ENCODE measurements around the gene SOCS4.
A peak's percentile ranks its signal among the peaks of the same experiment; 100 is the strongest.
"Not testable (repeated sequence)": the region's sequence is repeated elsewhere in the genome, so short reads cannot be mapped to it uniquely, and the experiment has no call there.

The SOCS4 gene

GRCh38 chr14:55052269-55052930 lies 25.4 kb downstream of the SOCS4 start:
- Histone ChIP-seq H3K36me3 (ENCODE audit: insufficient read depth, low read length) (peaks cover 18% of the 10 kb centered on the region), H3K9me3 (replicated peaks; ENCODE audit: low read length) (no peaks in the 10 kb centered on the region), H3K4me2 (ENCODE audit: low read length) (peak overlapping the region; percentile 81), H3K9ac (ENCODE audit: low read depth, low read length) (peak overlapping the region; percentile 100), H3K4me3 (ENCODE audit: low read length) (peak overlapping the region; percentile 99), H3K4me1 (ENCODE audit: control insufficient read depth, insufficient read depth, low read length) (peaks cover 19% of the 10 kb centered on the region), H3K27me3 (ENCODE audit: control insufficient read depth, insufficient read depth, low read length) (no peaks in the 10 kb centered on the region)

GRCh38 chr14:55053018-55053417 lies 26.0 kb downstream of the SOCS4 start:
- peak overlapping the region; percentile 81 for H3K4me2 ChIP-seq (ENCODE audit: low read length)
- H3K9me3 ChIP-seq (replicated peaks; ENCODE audit: low read length), result no peaks in the 10 kb centered on the region
- H3K27me3 ChIP-seq (ENCODE audit: control insufficient read depth, insufficient read depth, low read length), result no peaks in the 10 kb centered on the region
- H3K36me3 ChIP-seq (ENCODE audit: insufficient read depth, low read length), result peaks cover 22% of the 10 kb centered on the region
- H3K9ac ChIP-seq (ENCODE audit: low read depth, low read length), result peak overlapping the region; percentile 100
- H3K4me1 ChIP-seq (ENCODE audit: control insufficient read depth, insufficient read depth, low read length), result peaks cover 19% of the 10 kb centered on the region
- peak overlapping the region; percentile 99 for H3K4me3 ChIP-seq (ENCODE audit: low read length)

DNA sequence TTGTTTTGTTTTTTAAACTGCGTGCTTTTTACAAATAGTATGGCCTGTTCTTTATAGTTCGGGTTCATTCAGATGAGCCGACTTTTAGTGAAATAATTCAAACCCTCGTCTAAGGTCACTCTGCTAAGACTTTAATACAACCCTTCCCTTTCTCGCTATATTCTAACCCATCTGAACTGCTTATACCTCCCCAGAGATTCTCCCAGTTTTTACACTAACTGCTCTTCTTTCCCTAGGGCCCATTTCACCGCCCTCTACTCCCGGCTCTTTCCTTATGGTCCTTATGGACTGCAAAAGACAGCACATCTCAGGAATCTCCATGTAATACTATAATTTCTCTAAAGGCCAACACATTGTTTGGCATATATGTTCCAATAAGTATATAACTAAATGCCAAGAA lies 26.5 kb downstream of the SOCS4 start:
- peaks cover 19% of the 10 kb centered on the region for H3K4me1 ChIP-seq (ENCODE audit: control insufficient read depth, insufficient read depth, low read length)
- peak overlapping the region; percentile 99 for H3K4me3 ChIP-seq (ENCODE audit: low read length)

DNA sequence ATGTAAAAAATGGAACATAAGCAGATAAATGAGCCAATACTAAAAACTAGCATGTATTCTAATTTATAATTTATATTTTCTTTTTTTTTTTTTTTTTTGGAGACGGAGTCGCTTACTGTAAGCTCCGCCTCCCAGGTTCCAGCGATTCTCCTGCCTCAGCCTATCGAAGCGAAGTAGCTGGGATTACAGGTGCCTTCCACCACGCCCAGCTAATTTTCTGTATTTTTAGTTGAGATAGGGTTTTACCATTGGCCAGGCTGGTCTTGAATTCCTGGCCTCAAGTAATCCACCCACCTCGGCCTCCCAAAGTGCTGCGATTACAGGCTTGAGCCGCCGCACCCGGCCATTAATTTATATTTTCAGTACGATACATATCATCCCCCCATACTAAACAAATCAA lies 27.1 kb downstream of the SOCS4 start:
- H3K4me2 ChIP-seq (ENCODE audit: low read length), result no peak overlapping the region
- no peaks in the 10 kb centered on the region for H3K27me3 ChIP-seq (ENCODE audit: control insufficient read depth, insufficient read depth, low read length)
- H3K9me3 ChIP-seq (replicated peaks; ENCODE audit: low read length), result no peaks in the 10 kb centered on the region
- H3K4me3 ChIP-seq (ENCODE audit: low read length), result no peak overlapping the region
- no peak overlapping the region for H3K9ac ChIP-seq (ENCODE audit: low read depth, low read length)
- peaks cover 26% of the 10 kb centered on the region for H3K36me3 ChIP-seq (ENCODE audit: insufficient read depth, low read length)
- peaks cover 19% of the 10 kb centered on the region for H3K4me1 ChIP-seq (ENCODE audit: control insufficient read depth, insufficient read depth, low read length)

More for the DNA sequence above, 26.5 kb downstream of the SOCS4 start:
- Histone ChIP-seq H3K4me2 (ENCODE audit: low read length) (peak overlapping the region; percentile 81), H3K27me3 (ENCODE audit: control insufficient read depth, insufficient read depth, low read length) (no peaks in the 10 kb centered on the region), H3K9ac (ENCODE audit: low read depth, low read length) (peak overlapping the region; percentile 100), H3K36me3 (ENCODE audit: insufficient read depth, low read length) (peaks cover 26% of the 10 kb centered on the region), H3K9me3 (replicated peaks; ENCODE audit: low read length) (no peaks in the 10 kb centered on the region)

- Histone ChIP-seq H3K4me3 (ENCODE audit: low read length) (no peak overlapping the region), H3K4me1 (ENCODE audit: control insufficient read depth, insufficient read depth, low read length) (peaks cover 10% of the 10 kb centered on the region), H3K27me3 (ENCODE audit: control insufficient read depth, insufficient read depth, low read length) (no peaks in the 10 kb centered on the region), H3K36me3 (ENCODE audit: insufficient read depth, low read length) (peaks cover 59% of the 10 kb centered on the region), H3K9me3 (replicated peaks; ENCODE audit: low read length) (no peaks in the 10 kb centered on the region), H3K4me2 (ENCODE audit: low read length) (no peak overlapping the region), H3K9ac (ENCODE audit: low read depth, low read length) (no peak overlapping the region)
These were observed 30.9 kb downstream of the SOCS4 start for GRCh38 chr14:55057919-55058318.

DNA sequence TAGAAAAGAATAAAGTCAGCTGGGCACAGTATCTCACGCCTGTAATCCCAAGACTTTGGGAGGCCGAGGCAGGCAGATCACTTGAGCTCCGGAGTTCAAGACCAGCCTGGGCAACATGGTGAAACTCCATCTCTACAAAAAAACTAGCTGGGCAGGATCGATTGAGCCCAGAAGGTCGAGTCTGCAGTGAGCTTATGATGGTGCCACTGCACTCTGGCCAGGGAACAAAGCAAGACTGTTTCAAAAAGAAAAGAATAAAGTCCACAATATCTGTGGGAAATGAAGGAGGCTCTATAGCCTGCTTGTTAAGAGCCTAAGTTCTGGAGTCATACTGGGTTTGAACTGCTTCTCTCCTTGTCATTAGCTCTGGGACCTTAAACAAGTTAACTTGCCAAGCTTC lies 32.3 kb downstream of the SOCS4 start:
- H3K4me2 ChIP-seq (ENCODE audit: low read length), result no peak overlapping the region
- no peaks in the 10 kb centered on the region for H3K4me1 ChIP-seq (ENCODE audit: control insufficient read depth, insufficient read depth, low read length)
- peaks cover 62% of the 10 kb centered on the region for H3K36me3 ChIP-seq (ENCODE audit: insufficient read depth, low read length)
- H3K27me3 ChIP-seq (ENCODE audit: control insufficient read depth, insufficient read depth, low read length), result no peaks in the 10 kb centered on the region
- H3K9ac ChIP-seq (ENCODE audit: low read depth, low read length), result no peak overlapping the region
- H3K4me3 ChIP-seq (ENCODE audit: low read length), result no peak overlapping the region
- H3K9me3 ChIP-seq (replicated peaks; ENCODE audit: low read length), result no peaks in the 10 kb centered on the region

GRCh38 chr14:55062517-55063351 lies 35.7 kb downstream of the SOCS4 start:
- Histone ChIP-seq H3K4me1 (ENCODE audit: control insufficient read depth, insufficient read depth, low read length) (no peaks in the 10 kb centered on the region), H3K9ac (ENCODE audit: low read depth, low read length) (no peak overlapping the region), H3K4me2 (ENCODE audit: low read length) (no peak overlapping the region), H3K27me3 (ENCODE audit: control insufficient read depth, insufficient read depth, low read length) (no peaks in the 10 kb centered on the region), H3K36me3 (ENCODE audit: insufficient read depth, low read length) (peaks cover 72% of the 10 kb centered on the region), H3K4me3 (ENCODE audit: low read length) (no peak overlapping the region), H3K9me3 (replicated peaks; ENCODE audit: low read length) (no peaks in the 10 kb centered on the region)

DNA sequence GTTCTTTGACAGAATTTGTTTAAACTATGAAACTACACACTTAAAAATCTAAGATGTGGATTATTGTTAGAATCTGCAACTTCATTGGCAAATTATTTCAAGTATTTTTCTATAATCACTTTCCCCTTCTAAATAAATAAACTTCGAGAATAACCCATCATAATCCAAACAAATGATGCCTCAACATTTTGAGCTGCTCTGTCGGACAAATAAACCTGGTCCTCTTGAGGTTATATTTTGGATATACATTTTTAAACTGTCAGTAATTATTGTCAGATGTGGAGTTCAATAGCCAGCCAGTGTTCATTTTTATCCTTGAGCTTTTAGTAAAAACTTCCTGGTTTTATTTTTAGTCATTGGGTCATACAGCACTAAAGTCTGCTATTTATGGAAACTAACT lies 37.9 kb downstream of the SOCS4 start:
- H3K9me3 ChIP-seq (replicated peaks; ENCODE audit: low read length), result not testable (repeated sequence)

GRCh38 chr14:55065411-55065810 lies 38.4 kb downstream of the SOCS4 start:
- H3K36me3 ChIP-seq (ENCODE audit: insufficient read depth, low read length), result peaks cover 65% of the 10 kb centered on the region

More for the DNA sequence above, 37.9 kb downstream of the SOCS4 start:
- not testable (repeated sequence) for H3K4me2 ChIP-seq (ENCODE audit: low read length); H3K4me1 ChIP-seq (ENCODE audit: control insufficient read depth, insufficient read depth, low read length); H3K27me3 ChIP-seq (ENCODE audit: control insufficient read depth, insufficient read depth, low read length); H3K4me3 ChIP-seq (ENCODE audit: low read length); H3K9ac ChIP-seq (ENCODE audit: low read depth, low read length)
- H3K36me3 ChIP-seq (ENCODE audit: insufficient read depth, low read length), result peaks cover 66% of the 10 kb centered on the region

GRCh38 chr14:55066223-55066622 lies 39.2 kb downstream of the SOCS4 start:
- Histone ChIP-seq H3K36me3 (ENCODE audit: insufficient read depth, low read length) (peaks cover 58% of the 10 kb centered on the region), H3K4me3 (ENCODE audit: low read length) (no peak overlapping the region), H3K27me3 (ENCODE audit: control insufficient read depth, insufficient read depth, low read length) (no peaks in the 10 kb centered on the region), H3K4me2 (ENCODE audit: low read length) (no peak overlapping the region), H3K9me3 (replicated peaks; ENCODE audit: low read length) (no peaks in the 10 kb centered on the region), H3K9ac (ENCODE audit: low read depth, low read length) (no peak overlapping the region), H3K4me1 (ENCODE audit: control insufficient read depth, insufficient read depth, low read length) (peaks cover 3% of the 10 kb centered on the region)

More at GRCh38 chr14:55065411-55065810, 38.4 kb downstream of the SOCS4 start:
- H3K9me3 ChIP-seq (replicated peaks; ENCODE audit: low read length), result no peaks in the 10 kb centered on the region
- no peaks in the 10 kb centered on the region for H3K27me3 ChIP-seq (ENCODE audit: control insufficient read depth, insufficient read depth, low read length)
- no peak overlapping the region for H3K4me2 ChIP-seq (ENCODE audit: low read length)
- no peak overlapping the region for H3K4me3 ChIP-seq (ENCODE audit: low read length)
- no peak overlapping the region for H3K9ac ChIP-seq (ENCODE audit: low read depth, low read length)
- H3K4me1 ChIP-seq (ENCODE audit: control insufficient read depth, insufficient read depth, low read length), result no peaks in the 10 kb centered on the region

GRCh38 chr14:55070981-55071411 lies 44.0 kb downstream of the SOCS4 start:
- Histone ChIP-seq H3K4me1 (ENCODE audit: control insufficient read depth, insufficient read depth, low read length) (peaks cover 24% of the 10 kb centered on the region), H3K27me3 (ENCODE audit: control insufficient read depth, insufficient read depth, low read length) (no peaks in the 10 kb centered on the region), H3K36me3 (ENCODE audit: insufficient read depth, low read length) (peaks cover 14% of the 10 kb centered on the region), H3K4me2 (ENCODE audit: low read length) (no peak overlapping the region), H3K4me3 (ENCODE audit: low read length) (no peak overlapping the region), H3K9ac (ENCODE audit: low read depth, low read length) (peak overlapping the region; percentile 43), H3K9me3 (replicated peaks; ENCODE audit: low read length) (no peaks in the 10 kb centered on the region)

Measured in skeletal muscle satellite cell (primary cell).